GM18868 (cell line): ENCODE results near the gene VWA5B1.

Source experiments
- ATAC-seq: cut with Tn5 transposase; IDR thresholded peaks from one replicate; pipeline ENCODE4 v1.9.1; 2021; ENCODE audit warnings: mild to moderate bottlenecking, moderate library complexity; ENCODE audit not compliant: unreplicated experiment

The VWA5B1 gene

DNA sequence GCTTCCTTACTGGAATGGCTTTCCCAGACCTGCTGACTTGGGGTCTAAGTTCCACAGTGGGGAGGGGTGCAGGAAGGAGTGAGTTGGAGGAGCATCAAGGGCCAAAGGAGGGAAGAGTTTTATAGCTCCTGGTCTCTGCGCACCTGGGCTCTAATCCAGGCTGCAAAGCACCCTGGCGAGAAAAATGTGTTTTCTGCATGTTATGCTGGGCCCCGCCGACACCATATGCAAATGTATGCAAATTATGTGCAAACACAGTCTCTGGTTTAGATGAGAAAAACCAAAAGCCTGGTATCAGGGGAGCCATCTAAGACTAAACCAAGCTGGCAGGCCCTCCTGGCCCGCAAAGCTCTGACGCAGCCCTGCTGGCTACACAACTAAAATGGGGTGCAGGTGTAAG is 95.0 kb downstream of the VWA5B1 start:
- no peak for ATAC-seq

DNA sequence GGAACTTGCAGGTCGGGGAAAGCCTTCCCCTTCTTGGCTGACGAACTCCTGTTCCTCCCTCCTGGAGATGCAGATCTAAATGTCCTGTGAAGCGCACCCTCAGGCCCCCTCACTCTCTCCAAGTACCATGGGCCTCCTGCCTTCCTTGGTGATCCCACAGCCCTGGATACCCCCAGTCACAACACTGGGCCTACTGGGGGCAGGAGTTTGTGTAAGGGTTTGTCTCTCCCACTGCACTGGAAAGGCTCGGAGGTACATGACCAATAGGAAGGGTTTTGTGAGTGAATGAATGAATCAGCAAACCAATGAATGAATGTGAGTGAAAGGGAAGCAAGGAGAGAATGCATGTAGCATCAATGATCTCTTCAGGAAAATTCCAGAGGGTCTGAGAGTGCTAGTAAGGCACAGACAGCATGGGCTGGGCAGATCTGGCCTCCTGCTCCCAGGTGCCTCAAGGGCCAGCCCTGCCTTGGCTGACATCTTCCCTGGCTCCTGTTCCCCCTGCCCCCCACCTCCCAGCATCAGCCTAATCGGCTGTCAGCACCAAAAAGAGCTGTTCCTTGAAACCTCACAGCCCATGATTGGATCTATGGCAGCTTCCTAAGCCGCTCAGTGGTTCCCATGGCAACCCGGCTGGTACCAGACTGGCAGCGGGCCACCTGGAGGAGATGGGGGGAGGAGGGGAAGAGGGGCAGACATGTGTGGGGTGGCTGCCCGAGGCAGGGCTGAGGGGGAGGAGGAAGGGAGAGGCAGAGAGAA is 95.8 kb downstream of the VWA5B1 start:
- no peak for ATAC-seq

DNA sequence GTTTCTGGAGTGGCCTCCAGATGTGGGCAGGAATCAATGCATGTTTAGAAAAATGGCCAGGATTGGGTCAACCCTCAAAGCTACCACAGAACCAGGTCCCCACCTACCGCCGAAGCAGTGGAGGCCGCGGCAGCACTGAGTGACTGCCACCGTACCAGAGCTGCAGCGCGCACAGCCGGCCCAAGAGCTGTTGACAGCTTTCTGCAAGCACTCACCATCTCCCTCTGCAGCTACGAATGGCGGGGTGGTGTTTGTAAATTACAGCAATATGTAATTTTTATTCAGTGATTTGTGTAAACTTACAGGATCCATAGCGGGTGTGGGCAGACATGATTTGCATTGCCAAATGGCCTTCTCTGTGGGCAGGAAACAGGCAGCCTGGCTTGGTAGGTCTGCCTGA is 98.9 kb downstream of the VWA5B1 start:
- no peak for ATAC-seq

DNA sequence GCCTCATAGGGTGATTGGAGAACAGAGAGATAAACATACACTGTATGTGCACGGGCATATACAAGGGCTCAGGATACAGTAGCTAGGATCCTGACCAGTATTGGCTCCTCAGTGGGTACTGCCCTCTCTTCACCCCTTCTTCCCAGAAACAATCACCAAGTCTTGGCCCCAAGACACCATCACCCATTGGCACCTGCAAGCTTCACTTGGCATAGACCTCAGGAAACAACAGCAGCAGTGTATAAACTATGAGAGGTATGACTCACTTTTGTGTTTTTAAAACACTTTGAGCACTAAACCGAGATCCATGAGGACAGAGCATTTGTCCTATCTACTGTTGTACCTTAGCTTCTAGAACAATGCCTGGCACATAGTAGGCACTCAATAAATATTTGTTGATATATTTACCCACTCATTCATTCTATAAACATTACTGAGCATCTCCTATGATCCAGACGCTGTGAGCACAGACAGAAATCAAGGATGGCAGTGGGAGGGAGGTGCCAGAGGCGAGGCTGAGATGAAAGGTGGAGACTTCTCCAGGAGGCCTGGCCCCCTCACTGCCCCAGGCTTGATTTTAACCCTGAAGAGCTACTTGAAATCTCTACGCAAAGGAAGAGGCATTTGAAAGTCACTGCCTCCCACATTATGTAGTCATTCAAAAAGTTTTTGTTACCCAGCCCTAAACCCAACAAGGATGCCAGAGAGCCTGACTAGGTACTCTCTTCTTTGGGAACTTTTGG is 100.1 kb downstream of the VWA5B1 start:
- ATAC-seq: no peak

DNA sequence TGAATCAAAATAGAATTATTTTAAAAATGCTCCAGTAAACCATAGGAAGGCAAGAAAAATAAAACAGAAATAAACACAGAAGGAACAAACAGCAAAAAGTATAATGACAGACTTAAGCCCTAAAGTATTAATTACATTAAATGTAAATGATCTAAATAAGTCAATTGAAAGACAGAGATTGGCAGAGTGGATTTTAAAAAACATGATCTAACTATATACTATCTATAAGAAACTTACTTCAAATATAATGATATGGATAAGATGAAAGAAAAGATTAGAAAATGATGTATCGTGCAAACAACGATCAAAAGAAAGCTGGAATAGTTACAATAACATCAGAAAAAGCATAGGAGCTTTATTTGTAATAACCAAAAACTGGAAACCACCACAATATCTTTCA is 104.6 kb downstream of the VWA5B1 start:
- no peak for ATAC-seq

DNA sequence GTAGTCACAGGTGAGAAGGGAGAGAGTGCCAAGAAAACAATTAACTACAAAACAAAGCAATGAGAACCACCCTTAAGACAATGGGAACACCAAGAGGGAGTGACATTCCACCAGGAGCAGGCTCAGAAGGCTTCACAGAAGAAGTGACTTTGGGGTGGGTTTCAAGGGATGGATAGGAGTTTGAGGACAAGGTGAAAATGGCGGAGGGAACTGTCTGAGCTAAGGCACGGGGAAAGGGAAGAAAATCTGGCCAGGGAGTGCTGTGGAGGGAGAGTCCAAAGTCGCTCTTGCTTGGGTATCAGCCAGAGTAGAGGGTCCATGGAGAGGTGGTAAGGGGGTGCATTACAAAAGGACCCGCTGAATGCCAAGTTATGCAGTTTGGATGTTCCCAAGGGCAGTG is 108.1 kb downstream of the VWA5B1 start:
- ATAC-seq: no peak

DNA sequence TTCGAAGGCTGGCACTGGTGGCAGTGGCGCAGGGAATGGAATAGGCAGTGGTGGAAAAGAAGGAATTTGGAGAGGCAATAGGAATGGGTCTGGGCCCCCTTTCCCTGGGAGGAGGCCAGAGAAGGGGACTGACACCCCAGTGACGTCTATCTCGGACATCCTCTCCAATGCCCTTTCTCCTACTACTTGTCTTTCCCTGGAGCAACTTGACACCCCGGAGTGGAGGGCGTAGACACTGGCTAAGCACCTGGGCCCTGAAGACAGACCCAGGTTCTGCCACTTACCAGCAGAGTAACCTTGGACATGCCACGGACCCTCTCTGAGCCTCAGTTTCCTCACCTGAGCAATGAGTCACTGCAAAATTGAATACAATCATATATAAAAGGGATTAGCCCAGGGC is 108.5 kb downstream of the VWA5B1 start:
- no peak for ATAC-seq

DNA sequence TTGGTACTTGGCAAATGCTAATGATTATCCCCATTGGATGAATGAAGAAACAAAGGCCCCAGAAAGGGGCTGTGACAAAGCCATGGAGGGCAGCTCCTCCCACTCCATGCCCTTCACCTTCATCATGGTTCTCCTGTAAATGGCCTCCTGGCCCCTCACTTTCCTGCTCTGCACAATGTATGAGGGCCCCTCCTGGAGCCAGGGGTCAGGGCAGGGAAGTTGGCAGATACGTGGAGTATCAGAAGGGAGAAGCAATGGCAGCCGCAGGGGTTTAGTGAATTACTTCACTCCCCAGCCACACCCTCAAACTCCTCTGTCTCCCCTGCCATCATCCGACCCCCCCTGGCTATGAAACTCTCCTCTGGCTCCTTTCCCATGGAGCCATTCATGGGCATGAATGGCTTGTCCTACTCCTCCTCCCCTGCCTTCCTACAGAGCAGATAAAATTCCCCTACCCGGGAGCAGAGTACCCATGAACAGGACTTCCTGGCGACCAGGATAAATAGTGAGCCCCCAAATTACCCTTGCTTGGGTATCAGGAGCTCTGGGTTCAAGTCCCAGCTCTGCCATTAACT is 109.0 kb downstream of the VWA5B1 start:
- ATAC-seq: no peak

DNA sequence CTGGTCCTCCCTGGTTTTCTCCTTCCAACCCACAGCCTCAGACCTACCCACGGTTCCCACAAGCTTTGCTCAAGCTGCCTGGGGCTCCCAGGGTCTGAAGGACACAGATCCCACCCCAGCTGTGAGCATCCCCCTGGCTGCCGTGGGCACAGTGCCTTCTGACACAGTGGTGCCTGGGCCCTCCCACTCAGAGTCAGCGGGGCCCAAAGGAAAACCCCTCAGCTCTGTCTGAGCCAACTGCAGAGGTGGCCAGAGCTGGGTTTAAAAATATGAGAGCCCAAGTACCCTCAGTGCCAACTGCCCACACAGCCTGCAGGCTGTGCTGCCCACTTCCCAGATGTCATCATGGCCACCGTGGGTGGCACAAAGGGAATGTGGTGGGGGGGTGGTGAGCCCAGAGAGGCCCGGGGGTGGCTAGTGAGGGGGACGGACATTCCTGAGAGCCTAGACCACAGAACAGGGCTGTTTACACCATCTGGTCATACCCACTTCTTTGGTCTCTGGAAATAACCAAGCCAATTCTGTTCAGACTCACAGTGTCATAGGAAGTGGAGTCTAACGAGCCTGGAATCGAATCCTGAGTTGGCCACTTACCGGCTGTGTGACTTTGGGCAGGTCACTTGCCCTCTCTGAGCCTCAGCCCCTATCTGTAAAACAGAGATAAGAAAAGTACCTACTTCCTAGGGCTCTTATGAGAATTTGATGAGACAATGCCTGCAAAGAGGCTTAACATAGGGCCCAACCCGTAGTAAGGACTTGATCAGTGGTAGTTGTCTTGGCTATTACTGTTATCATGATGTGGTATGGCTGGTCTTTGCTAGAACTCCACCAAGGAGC is 109.9 kb downstream of the VWA5B1 start:
- ATAC-seq: no peak

DNA sequence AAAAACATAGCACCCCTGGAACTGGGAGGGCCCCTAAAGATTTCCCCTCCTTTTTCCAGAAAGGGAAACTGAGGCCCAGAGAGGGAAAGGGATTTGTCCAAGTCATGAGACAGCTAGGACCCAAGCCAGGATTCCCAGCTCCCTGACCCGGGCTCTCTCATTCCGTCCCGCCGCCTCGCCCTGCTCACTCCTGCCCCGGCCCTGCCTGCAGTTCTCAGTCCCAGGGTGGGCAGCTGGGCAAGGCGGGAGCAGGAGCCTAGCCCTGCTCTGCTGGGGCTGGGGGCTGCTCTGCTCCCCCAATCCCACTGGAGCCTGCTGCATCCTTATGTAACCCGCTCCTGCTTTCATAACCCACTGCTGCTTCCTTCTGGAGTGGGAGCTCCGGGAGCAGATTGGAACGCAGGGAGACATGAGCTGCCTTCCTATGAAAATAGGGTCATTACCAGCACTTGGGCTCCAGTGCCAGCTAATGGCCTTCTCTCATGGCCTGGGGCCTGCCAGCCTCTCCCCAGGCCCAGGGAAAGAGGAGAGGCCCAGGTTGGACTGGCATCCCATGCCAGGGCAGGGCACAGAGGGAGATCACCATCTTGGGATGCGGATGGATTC is 110.8 kb downstream of the VWA5B1 start:
- ATAC-seq: no peak

DNA sequence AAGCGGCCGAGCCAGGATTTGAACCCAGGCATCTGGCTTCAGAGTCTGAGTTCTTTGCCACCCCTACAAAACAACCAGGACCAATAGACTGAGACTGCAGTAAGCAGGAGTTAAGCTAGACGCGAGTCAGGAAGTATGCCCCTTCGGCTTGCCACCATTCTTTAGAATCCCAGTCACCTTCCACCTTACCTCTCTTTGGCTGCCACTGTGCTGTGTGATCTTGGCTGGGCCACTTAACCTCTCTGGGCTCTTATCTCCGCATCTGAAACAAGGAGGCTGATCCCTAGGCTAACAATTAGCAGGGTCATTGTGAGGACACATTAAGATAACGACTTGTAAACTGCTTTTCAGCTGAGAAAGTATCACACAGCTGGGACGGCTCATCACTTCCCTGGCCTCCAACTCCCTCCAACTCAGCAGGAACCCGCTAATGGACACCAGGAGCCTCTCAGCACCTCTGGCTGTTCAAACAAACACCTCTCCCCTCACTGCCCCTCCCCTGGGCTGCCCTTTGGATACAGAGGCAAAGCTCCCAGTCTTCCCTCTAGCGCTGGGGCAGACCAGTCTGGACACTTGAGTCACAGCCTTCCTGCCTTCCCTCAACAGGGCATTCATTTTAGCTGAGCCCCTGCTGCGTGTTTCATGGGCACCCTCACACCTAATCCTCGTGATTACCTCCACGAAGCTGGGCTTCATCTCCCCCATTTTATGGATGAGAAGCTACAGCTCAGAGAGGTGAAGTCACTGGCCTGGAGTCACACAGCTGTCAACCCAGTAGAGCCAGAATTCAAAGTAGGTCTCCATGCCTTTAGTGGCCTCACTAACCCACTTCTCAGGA is 112.1 kb downstream of the VWA5B1 start:
- no peak for ATAC-seq

DNA sequence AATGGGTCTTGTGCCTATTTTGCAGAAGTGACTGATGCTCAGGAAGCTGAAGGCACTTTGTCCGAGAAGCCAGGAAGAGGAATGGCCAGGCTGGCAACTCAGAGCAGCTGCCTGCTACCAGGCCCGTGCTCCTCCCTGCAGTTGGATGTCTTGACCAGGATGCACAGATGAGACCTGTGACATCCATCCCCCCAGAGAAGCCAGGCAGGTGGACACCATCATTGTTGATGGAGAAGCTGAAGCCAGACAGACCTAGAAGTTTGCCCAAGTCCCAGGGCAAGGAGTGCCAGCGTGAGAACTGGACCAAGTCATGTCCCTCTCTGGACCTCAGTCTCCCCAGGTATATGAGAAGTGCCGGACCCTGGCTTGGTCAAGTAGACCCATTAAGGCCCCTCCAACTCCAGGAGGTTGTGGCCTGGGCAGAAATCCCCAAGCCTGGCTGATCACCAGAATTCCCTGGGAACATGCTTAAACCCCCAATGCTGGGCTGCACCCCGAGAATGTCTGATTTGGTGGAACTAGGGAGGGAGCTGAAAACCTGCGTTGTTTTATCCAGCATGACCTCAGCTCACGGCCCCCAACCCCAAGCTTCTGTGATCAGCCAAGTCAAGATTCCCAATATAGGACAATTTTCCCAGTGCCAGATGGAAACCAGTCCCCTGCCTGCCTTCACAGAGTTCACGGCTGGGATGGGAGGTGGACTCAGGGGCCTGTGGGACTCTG is 112.9 kb downstream of the VWA5B1 start:
- no peak for ATAC-seq

DNA sequence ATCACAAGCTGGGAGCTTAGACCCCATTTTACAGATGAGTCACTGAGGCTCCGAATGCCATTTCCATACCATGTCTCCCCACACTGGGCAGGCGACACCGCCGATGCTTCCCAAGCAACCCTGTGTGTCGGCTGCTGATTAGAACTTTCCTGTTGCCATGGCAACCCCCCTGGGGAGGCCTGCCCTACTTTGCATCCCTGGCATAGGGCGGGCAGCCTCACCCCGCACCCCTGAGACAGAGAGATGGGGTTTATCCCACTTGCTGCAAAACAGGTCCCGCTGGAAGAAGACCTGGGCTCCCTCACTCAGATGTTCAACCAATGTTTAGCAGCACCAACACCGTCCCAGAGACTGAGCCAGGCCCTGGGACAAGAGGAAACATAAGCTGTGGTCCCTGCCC is 113.8 kb downstream of the VWA5B1 start:
- ATAC-seq: no peak
